Umbilical cord (tissue), 2 donors: ENCODE data around the gene MALRD1. TPM values are rescaled to one million over a fixed set of nuclear protein-coding genes. Genes with fewer than 3 reads are reported as not detected.

Experiments
- DNase-seq: peaks from one replicate; pipeline ENCODE4 v3.0.0-alpha.2; 2015; ENCODE audit warnings: low spot score
- total RNA-seq: library from RNA; depleted of rRNA; stranded (reverse); fragments of >200 nt; gene quantifications from one replicate; pipeline ENCODE4 v1.2.3, GENCODE V29; 2014; ENCODE audit warnings: low replicate concordance; ENCODE audit not compliant: insufficient read depth

MALRD1 gene
- total RNA-seq, 1 donor from 2014 or later: 4.8 TPM

DNA sequence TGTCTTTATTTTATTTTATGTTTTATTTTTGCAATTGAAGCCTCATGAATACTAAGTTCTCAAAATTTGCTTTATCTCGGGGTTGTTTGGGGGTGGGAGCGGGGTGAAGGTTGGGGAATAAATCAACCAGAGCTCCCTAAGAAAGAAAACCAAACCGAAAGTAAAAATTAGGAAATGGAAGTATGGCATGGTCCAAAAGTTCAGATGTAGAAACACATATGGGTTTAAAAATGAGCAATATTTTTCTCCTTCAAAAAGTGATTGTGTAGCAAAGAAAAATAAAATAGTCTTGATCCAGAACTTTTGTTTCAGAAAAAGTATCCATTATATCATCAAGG lies 590.3 kb downstream of the MALRD1 start:
- DNase-seq: no peak

DNA sequence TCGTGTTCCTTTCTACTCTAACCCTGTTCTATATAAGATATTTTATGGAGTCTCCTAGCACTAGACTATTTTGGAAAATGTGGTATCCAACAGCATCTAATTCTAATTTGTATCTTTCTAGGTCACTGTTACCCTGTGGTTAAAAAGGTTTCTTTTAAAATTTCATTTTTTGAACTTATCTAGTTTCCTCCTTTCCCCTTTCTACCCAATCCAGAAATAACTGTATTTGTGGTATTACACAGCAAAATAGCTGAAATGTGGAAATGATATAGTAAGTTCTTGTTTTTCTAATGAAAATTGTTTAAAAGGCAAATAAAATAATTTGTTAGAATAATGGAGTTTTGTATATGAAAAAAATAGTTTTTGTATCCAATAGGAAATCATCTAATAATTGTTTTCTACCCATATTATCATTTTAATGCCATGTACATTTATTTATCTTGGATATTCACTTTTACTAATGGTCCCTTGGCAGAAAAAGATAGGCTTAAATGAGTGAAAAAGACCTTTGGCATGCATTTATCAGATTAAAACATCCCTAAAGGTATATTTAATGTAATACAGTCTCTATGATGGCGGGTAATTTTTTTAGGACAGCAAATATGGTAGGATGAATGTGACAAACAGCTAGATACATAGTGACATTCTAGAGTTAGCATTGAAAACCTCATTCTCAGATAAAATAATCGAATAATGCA lies 592.1 kb downstream of the MALRD1 start:
- no peak for DNase-seq

DNA sequence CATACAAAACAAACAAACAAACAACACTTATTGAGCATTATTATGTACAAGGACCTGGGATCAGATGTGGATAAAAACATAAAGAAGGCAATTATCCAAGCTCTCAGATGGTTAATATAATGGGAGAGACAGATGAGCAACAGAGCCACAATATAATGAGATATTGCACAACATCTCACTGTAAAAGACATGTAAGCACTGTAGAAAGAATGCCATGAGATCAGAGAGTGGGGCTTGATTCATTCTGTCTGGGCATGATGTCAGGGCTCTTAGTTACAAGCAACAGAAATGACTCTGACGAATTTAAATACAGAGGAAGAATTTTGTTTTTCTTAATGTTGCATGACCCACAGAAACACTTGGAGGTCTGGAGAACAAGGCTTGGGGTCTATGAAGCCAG lies 602.9 kb downstream of the MALRD1 start:
- no peak for DNase-seq

- DNase-seq: no peak
These were observed 604.1 kb downstream of the MALRD1 start for GRCh38 chr10:19652750-19653149.

DNA sequence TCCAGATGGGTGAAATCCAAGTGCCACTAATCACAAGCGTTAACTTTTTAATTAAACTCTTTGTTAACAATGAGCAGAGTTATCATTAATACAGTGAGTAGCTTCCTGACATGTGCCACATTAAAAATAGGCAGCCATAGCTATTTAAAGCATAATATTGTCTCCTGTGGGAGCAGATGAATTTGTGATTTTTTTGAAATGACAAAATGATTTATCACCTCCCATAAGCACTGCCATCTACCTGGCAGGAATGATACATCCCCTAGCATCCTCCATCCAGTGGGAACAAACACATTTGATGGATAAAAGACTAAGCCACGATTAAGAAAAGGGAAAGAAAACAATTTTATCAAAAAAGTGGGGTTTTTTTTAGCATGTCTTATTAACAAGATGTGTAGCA lies 605.3 kb downstream of the MALRD1 start:
- DNase-seq: no peak

GRCh38 chr10:19654576-19654975 lies 606.0 kb downstream of the MALRD1 start:
- peak; percentile 58 for DNase-seq

GRCh38 chr10:19656420-19657042 lies 607.9 kb downstream of the MALRD1 start:
- no peak for DNase-seq

- peak; percentile 38 for DNase-seq
These were observed 609.5 kb downstream of the MALRD1 start for GRCh38 chr10:19658131-19658530.

DNA sequence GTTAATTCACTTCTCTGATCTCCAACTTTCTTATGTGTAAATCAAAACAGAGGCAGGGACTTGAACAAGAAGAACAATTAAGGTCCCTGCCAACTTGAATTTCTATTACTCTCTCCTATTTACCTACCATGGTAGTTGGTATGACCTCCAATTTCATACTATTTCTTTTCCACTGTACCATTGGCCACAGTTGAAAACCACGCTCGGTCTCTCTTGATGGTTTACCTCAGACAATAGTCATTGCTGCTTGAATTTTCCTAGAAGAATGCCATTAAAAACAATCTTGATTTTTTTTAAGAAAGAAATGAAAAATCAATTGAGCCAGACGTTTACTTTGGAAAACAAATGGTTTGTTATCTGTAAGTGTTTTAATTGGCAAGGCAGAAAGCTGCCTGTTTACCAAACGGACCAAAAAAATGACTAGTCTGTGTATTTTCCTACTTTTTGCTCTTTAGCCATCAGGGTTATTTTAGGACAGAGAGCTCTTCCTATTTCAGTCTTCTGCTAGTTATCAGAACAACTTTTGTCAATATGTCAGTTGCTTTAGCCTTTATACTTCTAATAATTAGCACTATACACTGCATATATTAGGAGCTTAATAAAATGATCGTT lies 610.1 kb downstream of the MALRD1 start:
- DNase-seq: no peak

DNA sequence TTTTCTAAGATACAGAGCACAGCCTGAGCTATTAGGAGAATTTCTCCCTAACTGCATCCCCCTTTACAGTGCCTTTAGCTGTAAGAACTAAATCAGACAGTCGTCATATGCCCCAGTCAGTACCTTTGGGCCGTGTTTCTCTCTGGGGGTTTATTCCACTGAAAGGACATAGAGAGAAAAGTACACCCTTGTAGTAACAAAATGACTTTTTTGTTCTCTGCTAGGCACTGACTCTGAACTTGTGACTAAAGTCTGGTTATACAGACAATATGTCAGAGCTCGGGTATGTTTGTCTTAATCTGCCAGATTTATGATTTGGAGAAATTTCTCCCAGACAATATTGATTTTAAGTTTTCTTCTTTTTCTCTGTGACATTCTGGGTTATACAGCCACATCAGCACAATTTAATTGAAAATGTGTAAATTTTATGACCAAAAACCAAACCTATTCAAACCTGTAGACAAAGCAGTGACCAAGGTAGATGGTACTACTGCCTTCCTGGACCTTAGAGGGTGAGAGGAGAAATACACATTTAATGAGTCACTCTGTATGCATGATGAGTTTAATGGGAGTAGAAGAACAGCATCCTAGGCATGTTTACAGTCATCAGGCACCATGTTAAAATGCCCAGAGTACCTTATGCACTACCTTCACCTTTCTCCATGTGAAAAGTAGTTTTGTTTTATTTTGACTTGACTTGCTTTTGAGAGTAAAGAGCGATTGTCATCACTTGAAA lies 611.5 kb downstream of the MALRD1 start:
- DNase-seq: peak; percentile 11

DNA sequence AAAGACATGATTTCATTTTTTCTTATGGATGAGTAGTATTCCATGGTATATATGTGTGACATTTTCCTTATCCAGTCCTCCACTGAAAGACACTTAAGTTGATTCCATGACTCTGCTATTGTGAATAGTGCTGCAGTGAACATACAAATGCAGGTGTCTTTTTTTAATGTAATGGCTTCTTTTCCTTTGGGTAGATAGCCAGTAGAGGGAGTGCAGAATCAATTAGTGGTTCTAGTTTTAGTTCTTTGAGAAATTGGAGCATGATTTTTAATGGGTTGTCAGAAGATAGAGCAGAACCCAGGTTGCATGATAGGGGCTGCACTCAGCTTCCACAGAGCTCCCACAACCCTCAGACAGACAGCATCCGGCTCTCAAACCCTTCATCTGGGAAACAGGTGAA lies 614.7 kb downstream of the MALRD1 start:
- DNase-seq: no peak

GRCh38 chr10:19668116-19668515 lies 619.5 kb downstream of the MALRD1 start:
- no peak for DNase-seq

- DNase-seq: no peak
These were observed 627.5 kb downstream of the MALRD1 start for GRCh38 chr10:19676063-19676462.

GRCh38 chr10:19683356-19683755 lies 634.8 kb downstream of the MALRD1 start:
- peak; percentile 72 for DNase-seq

- DNase-seq: peak; percentile 54
These were observed 635.4 kb downstream of the MALRD1 start for GRCh38 chr10:19683960-19684359.

GRCh38 chr10:19688344-19688743 lies 639.7 kb downstream of the MALRD1 start:
- no peak for DNase-seq

DNA sequence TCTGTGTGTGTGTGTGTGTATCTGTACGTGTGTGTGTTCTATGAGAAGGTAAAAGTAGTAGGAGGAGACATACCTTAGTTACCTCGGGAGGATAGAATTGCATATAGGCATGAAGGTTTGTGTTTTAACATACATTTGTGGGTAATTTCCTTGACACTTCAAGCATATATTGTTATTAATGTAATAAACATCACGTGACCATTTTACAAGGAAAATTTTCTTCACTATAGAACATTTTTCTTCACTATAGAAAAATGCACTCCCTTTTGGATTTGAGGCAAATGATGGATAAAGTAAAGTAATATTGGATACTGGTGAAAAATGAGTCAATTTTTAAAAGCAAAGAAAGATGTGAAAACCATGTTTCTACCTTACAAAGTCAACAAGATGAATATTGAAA lies 640.6 kb downstream of the MALRD1 start:
- no peak for DNase-seq

GRCh38 chr10:19699299-19699698 lies 650.7 kb downstream of the MALRD1 start:
- no peak for DNase-seq

GRCh38 chr10:19701427-19702052 lies 652.9 kb downstream of the MALRD1 start:
- no peak for DNase-seq

GRCh38 chr10:19702215-19702614 lies 653.6 kb downstream of the MALRD1 start:
- DNase-seq: no peak

DNA sequence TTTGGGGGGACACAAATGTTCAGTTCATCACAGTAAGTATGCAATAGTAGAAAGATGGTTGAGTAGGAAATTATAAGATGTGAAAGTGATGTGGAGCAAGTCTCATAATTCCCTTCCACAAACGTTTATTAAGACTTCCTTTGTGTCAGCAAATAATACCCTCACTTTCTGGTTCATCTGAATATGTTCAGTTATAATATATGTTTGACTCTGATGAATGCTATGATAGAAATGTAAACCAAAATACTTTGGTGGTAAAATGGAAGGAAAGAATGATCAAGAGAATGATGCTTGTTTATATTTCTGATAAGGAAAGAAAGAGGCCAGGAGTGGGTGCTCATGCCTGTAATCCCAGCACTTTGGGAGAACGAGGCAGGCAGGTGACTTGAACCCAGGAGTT lies 655.9 kb downstream of the MALRD1 start:
- DNase-seq: no peak

DNA sequence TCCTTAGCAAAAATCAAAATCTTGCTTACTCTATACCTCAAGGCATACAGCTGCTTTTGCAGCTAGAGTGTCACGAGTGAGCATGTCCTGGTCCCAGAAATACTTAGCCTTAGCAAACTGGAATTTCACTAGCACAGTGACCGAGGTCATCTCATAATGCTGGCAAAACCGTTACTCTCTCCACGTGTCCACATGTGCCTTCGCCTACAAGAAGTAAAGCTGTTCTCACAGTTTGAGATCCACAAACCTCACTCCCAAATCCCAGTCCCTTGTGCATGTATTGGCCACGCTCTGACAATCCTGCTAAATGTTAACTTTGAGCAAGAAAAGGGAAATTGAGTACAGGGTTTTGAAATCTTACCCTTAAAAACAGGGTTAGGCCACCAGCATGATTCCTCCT lies 656.6 kb downstream of the MALRD1 start:
- no peak for DNase-seq
